ENCODE data around the gene CUL3.

DNA sequence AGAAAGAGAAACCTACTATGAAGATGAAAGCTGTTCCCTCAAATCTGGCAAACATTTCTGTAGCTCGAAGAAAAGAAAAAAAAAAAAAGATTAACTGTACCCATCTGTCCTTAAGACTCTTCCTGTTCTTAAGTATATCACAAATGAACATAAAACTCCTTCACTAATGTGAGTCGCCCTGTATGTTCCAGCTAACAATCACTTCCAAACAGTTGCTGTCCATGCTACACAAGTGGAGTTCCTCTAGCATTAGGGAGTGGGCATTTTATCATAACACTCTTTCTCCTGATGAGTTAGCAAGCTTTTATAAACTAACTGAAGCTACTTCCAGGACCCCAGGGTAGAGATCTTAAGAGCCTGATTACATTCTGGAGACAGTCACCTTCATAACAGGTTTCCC lies 5.8 kb downstream of the CUL3 start:
- no peak for TF ChIP-seq CTCF (IDR thresholded peaks at IDR 0.05; ENCODE audit: low read depth, low read length)
- no peak for TF ChIP-seq EZH2phosphoT487 (IDR thresholded peaks at IDR 0.05; ENCODE audit: low read depth)
